Measurements from ENCODE around the gene KIF5B.

GRCh38 chr10:32057036-32057372 lies 779 bp upstream of the KIF5B start:
- TF ChIP-seq CTCF (IDR thresholded peaks at IDR 0.05) (no peak), POLR2A (IDR thresholded peaks at IDR 0.05) (no peak)

All from testis (tissue), 2 donors.